ENCODE data around the gene BCAS2.

BCAS2 gene

GRCh38 chr1:114558544-114558943 lies 22.9 kb downstream of the BCAS2 start:
- DNase-seq (ENCODE audit: low spot score) = no peak

- no peak for DNase-seq (ENCODE audit: low spot score)
Observed at GRCh38 chr1:114554577-114554976, 26.8 kb downstream of the BCAS2 start.

- DNase-seq (ENCODE audit: low spot score) = no peak
Observed at GRCh38 chr1:114552106-114552639, 29.2 kb downstream of the BCAS2 start.

GRCh38 chr1:114551400-114551799 lies 30.0 kb downstream of the BCAS2 start:
- no peak for DNase-seq (ENCODE audit: low spot score)

GRCh38 chr1:114550336-114550735 lies 31.1 kb downstream of the BCAS2 start:
- no peak for DNase-seq (ENCODE audit: low spot score)

GRCh38 chr1:114549137-114549536 lies 32.3 kb downstream of the BCAS2 start:
- no peak for DNase-seq (ENCODE audit: low spot score)

- DNase-seq (ENCODE audit: low spot score) = no peak
Observed at GRCh38 chr1:114547076-114547475, 34.3 kb downstream of the BCAS2 start.

GRCh38 chr1:114545796-114546195 lies 35.6 kb downstream of the BCAS2 start:
- DNase-seq (ENCODE audit: low spot score) = no peak

GRCh38 chr1:114545315-114545714 lies 36.1 kb downstream of the BCAS2 start:
- no peak for DNase-seq (ENCODE audit: low spot score)

- no peak for DNase-seq (ENCODE audit: low spot score)
Observed at GRCh38 chr1:114540821-114541220, 40.6 kb downstream of the BCAS2 start.

- DNase-seq (ENCODE audit: low spot score) = no peak
Observed at GRCh38 chr1:114540272-114540671, 41.1 kb downstream of the BCAS2 start.

- no peak for DNase-seq (ENCODE audit: low spot score)
Observed at GRCh38 chr1:114536043-114536442, 45.4 kb downstream of the BCAS2 start.

GRCh38 chr1:114535401-114535800 lies 46.0 kb downstream of the BCAS2 start:
- no peak for DNase-seq (ENCODE audit: low spot score)

GRCh38 chr1:114531094-114531493 lies 50.3 kb downstream of the BCAS2 start:
- DNase-seq (ENCODE audit: low spot score) = no peak

- DNase-seq (ENCODE audit: low spot score) = no peak
Observed at GRCh38 chr1:114530224-114530623, 51.2 kb downstream of the BCAS2 start.

GRCh38 chr1:114524944-114525343 lies 56.5 kb downstream of the BCAS2 start:
- no peak for DNase-seq (ENCODE audit: low spot score)

GRCh38 chr1:114522264-114522575 lies 59.2 kb downstream of the BCAS2 start:
- no peak for DNase-seq (ENCODE audit: low spot score)

GRCh38 chr1:114521396-114522263 lies 59.8 kb downstream of the BCAS2 start:
- no peak for DNase-seq (ENCODE audit: low spot score)

All from Ammon's horn (tissue), 1 donor.